Endothelial cell of umbilical vein (primary cell): ENCODE measurements around the gene RAB31. TPM values are rescaled to one million over a fixed set of nuclear protein-coding genes. Genes with fewer than 3 reads are reported as not detected.

Source experiments
- BruUV-seq: library from RNA; stranded (reverse); fragments of 400-500 nt; replicated peaks from 2 replicates; lab custom pipeline; 2021; lab: Mats Ljungman, UMichigan
- CTCF ChIA-PET: fragments of 300-600, 350-600 bp; sonication (Branson Sonifier 250); formaldehyde crosslinking; loops from one replicate; lab custom pipeline; 2021; ENCODE audit warnings: antibody characterized with exemption, inconsistent platforms; lab: Charles Lee
- POLR2A ChIA-PET: fragments of 300-600, 350-600 bp; sonication (Branson Sonifier 250); formaldehyde crosslinking; loops from one replicate; lab custom pipeline; 2021; ENCODE audit warnings: antibody characterized with exemption, inconsistent platforms; lab: Charles Lee
- DNase-seq: peaks from one replicate; pipeline ENCODE4 v3.0.0-alpha.2; 2011; ENCODE audit warnings: low read depth, low spot score
- FAIRE-seq: peaks from 2 replicates; lab custom pipeline; 2011; peaks lifted over from hg19 to GRCh38; lab: Jason Lieb, UNC
- H2AFZ ChIP-seq: 2 replicates; pipeline ENCODE4 v1.6.0; 2012; ENCODE audit warnings: low read depth, low read length, control low read depth, inconsistent platforms
- H3K27ac ChIP-seq: 2 replicates; pipeline ENCODE4 v1.5.1; 2011; ENCODE audit warnings: low read depth, mild to moderate bottlenecking, control low read depth, low read length, moderate library complexity; ENCODE audit not compliant: insufficient read depth
- H3K27me3 ChIP-seq, 2 experiments: 2 replicates each; pipeline versions ENCODE4 v1.6.0 to v1.6.1; 2011; ENCODE audit warnings: low read length in 2 of 2, mixed read lengths in 1 of 2; ENCODE audit not compliant: control insufficient read depth in 2 of 2, insufficient read depth in 2 of 2
- H3K36me3 ChIP-seq, 2 experiments: 2 replicates in 1 of 2; 3 replicates in 1 of 2; pipeline ENCODE4 v1.5.1; 2011; ENCODE audit warnings: low read length in 2 of 2, mild to moderate bottlenecking in 1 of 2, moderate library complexity in 1 of 2; ENCODE audit not compliant: control insufficient read depth in 2 of 2, insufficient read depth in 2 of 2; ENCODE audit errors: extremely low read depth in 1 of 2
- H3K4me1 ChIP-seq: 3 replicates; pipeline ENCODE4 v1.5.1; 2011; ENCODE audit warnings: mild to moderate bottlenecking, low read length; ENCODE audit not compliant: control insufficient read depth, insufficient read depth; ENCODE audit errors: extremely low read depth
- H3K4me2 ChIP-seq: 2 replicates; pipeline ENCODE4 v1.6.1; 2011; ENCODE audit warnings: low read length, control low read depth, mixed read lengths; ENCODE audit not compliant: insufficient read depth
- H3K4me3 ChIP-seq, 3 experiments: fragments of 200-600 bp in 1 of 3; sonication (generic), shearing (Covaris generic) in 1 of 3; replicated peaks in 1 of 3; 2 replicates each; pipeline ENCODE4 v1.5.1; 2011 to 2016; ENCODE audit warnings: control low read depth in 3 of 3, low read length in 3 of 3, mild to moderate bottlenecking in 2 of 3, inconsistent platforms in 1 of 3, low read depth in 1 of 3, moderate library complexity in 1 of 3; ENCODE audit not compliant: insufficient read depth in 1 of 3
- H3K79me2 ChIP-seq: 2 replicates; pipeline ENCODE4 v1.6.0; 2012; ENCODE audit warnings: low read length, inconsistent platforms; ENCODE audit not compliant: control insufficient read depth, insufficient read depth
- H3K9ac ChIP-seq: replicated peaks from 2 replicates; pipeline ENCODE3; 2011; ENCODE audit warnings: low read length, control low read depth; ENCODE audit not compliant: insufficient read depth; ENCODE audit errors: extremely low read depth
- H3K9me1 ChIP-seq: replicated peaks from 3 replicates; pipeline ENCODE4 v1.6.0; 2011; ENCODE audit warnings: mild to moderate bottlenecking, low read length; ENCODE audit not compliant: control insufficient read depth, insufficient read depth; ENCODE audit errors: extremely low read depth
- H3K9me3 ChIP-seq: replicated peaks from 2 replicates; pipeline ENCODE4 v1.5.1; 2012; ENCODE audit warnings: low read length, inconsistent platforms; ENCODE audit not compliant: control insufficient read depth, insufficient read depth
- H4K20me1 ChIP-seq: replicated peaks from 2 replicates; pipeline ENCODE3; 2011; ENCODE audit warnings: mild to moderate bottlenecking, low read length; ENCODE audit not compliant: control insufficient read depth, insufficient read depth; ENCODE audit errors: extremely low read depth
- EZH2 ChIP-seq: IDR thresholded peaks from 2 replicates; pipeline ENCODE4 v1.6.1; 2012; ENCODE audit warnings: borderline replicate concordance, low read depth, mild to moderate bottlenecking, moderate library complexity, low read length, inconsistent platforms; ENCODE audit not compliant: severe bottlenecking
- FOS ChIP-seq: IDR thresholded peaks from 2 replicates; pipeline ENCODE4 v1.6.1; 2011; ENCODE audit warnings: mild to moderate bottlenecking, low read length, moderate library complexity, borderline replicate concordance; ENCODE audit not compliant: insufficient read depth
- GATA2 ChIP-seq: IDR thresholded peaks from 2 replicates; pipeline ENCODE4 v1.7.0; 2011; ENCODE audit warnings: low read depth, mild to moderate bottlenecking, moderate library complexity, mixed read lengths, low read length; ENCODE audit not compliant: insufficient read length, insufficient read depth
- JUN ChIP-seq: IDR thresholded peaks from 2 replicates; pipeline ENCODE4 v1.6.1; 2011; ENCODE audit warnings: borderline replicate concordance, low read depth; ENCODE audit not compliant: insufficient read length, insufficient read depth
- MYC ChIP-seq: IDR thresholded peaks from one replicate; pipeline ENCODE4 v1.6.1; 2011; ENCODE audit warnings: mild to moderate bottlenecking, low read depth, low read length
- POLR2A ChIP-seq: IDR thresholded peaks from 2 replicates; pipeline ENCODE4 v1.6.1; 2012; ENCODE audit warnings: low read depth, mild to moderate bottlenecking, control low read depth, low read length
- POLR2AphosphoS5 ChIP-seq: IDR thresholded peaks from 2 replicates; pipeline ENCODE4 v1.6.1; 2012; ENCODE audit warnings: low read depth, mild to moderate bottlenecking, control low read depth, low read length, moderate library complexity; ENCODE audit not compliant: insufficient read depth
- dilution Hi-C: fragments of 300-500 bp; cut with MboI; formaldehyde crosslinking; loops from one replicate; pipeline ENCODE4 v1.15.0; 2019; ENCODE audit warnings: low sequenced_read_pairs; ENCODE audit not compliant: extremely low pct_ligation_motif_present
- intact Hi-C: fragments of 100-400 bp; cut with micrococcal nuclease; formaldehyde crosslinking; loops from one replicate; pipeline ENCODE4 v1.10.0; 2022
- polyA plus RNA-seq, 4 experiments: library from polyadenylated mRNA; depleted of rRNA in 3 of 4; stranded (reverse) in 3 of 4; unstranded in 1 of 4; fragments of >200 nt; gene quantifications; 2 replicates each; pipeline versions ENCODE4 v1.2.1 to v1.2.3, GENCODE V29; 2011 to 2012; ENCODE audit warnings: missing spikeins in 1 of 4
- total RNA-seq: library from RNA; stranded (reverse); gene quantifications from 2 replicates; pipeline ENCODE4 v1.2.3, GENCODE V29; 2021
- TF ChIP-seq, protein P1 (sequence below), 2 donors: IDR thresholded peaks; 1 replicate in 1 of 2; 2 replicates in 1 of 2; pipeline ENCODE4 v1.5.1; 2011; ENCODE audit warnings: low read length in 2 of 2, mild to moderate bottlenecking in 2 of 2, moderate library complexity in 2 of 2, control low read depth in 1 of 2, inconsistent platforms in 1 of 2, low read depth in 1 of 2; ENCODE audit not compliant: insufficient read depth in 1 of 2; ENCODE audit errors: extremely low read depth in 1 of 2
- TF ChIP-seq, protein P2 (sequence below): IDR thresholded peaks from 2 replicates; pipeline ENCODE4 v1.6.1; 2011; ENCODE audit not compliant: insufficient read depth, insufficient read length

The RAB31 gene
- total and polyA plus RNA-seq, 2 donors (not counting 3 experiments of a cell fraction or from before 2014, with no cell fraction given), result 30.5 TPM

DNA sequence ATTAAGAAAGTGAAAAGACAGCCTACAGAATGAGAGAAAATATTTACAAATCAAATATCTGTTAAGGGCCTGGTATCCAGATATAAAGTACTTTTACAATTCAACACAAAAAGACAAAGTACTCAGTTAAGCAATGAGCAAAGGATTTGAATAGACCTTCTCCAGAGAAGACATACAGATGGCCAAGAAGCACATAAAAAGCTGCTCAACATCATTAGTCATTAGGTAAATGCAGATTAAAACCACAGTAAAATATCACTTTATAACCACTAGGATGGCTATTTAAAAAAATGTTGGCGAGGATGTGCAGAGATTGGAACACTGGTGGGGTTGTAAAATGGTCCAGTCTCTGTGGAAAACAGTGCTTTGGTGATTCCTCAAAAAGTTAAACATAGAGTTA lies 38.9 kb downstream of the RAB31 start:
- intact Hi-C loops (no loop called here), dilution Hi-C loops (no loop called here)
- no peaks in the 10 kb centered on the region for H3K36me3 ChIP-seq
- ChIA-PET CTCF (no interaction called here), POLR2A (no interaction called here)
- no peak overlapping the region for H3K27ac ChIP-seq
- no TSS peak for BruUV-seq
- H3K9me1 ChIP-seq, result no peaks in the 10 kb centered on the region
- H3K4me2 ChIP-seq, result no peak overlapping the region
- H3K4me3 ChIP-seq, result no peak overlapping the region
- no peaks in the 10 kb centered on the region for H4K20me1 ChIP-seq
- no peaks in the 10 kb centered on the region for H3K79me2 ChIP-seq
- FAIRE-seq (no peak), DNase-seq (no peak)
- no peaks in the 10 kb centered on the region for H3K9me3 ChIP-seq
- no peaks in the 10 kb centered on the region for H3K27me3 ChIP-seq
- no peak overlapping the region for H3K9ac ChIP-seq
- H3K4me1 ChIP-seq, result peaks cover 23% of the 10 kb centered on the region
- TF ChIP-seq FOS, result no peak
- no peak for TF ChIP-seq EZH2
- TF ChIP-seq GATA2, result no peak
- TF ChIP-seq POLR2A, result no peak
- TF ChIP-seq, protein P1, sequence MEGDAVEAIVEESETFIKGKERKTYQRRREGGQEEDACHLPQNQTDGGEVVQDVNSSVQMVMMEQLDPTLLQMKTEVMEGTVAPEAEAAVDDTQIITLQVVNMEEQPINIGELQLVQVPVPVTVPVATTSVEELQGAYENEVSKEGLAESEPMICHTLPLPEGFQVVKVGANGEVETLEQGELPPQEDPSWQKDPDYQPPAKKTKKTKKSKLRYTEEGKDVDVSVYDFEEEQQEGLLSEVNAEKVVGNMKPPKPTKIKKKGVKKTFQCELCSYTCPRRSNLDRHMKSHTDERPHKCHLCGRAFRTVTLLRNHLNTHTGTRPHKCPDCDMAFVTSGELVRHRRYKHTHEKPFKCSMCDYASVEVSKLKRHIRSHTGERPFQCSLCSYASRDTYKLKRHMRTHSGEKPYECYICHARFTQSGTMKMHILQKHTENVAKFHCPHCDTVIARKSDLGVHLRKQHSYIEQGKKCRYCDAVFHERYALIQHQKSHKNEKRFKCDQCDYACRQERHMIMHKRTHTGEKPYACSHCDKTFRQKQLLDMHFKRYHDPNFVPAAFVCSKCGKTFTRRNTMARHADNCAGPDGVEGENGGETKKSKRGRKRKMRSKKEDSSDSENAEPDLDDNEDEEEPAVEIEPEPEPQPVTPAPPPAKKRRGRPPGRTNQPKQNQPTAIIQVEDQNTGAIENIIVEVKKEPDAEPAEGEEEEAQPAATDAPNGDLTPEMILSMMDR (IDR thresholded peaks at IDR 0.05; ENCODE audit: extremely low read depth in 1 of 2, insufficient read depth in 1 of 2, low read depth in 1 of 2, low read length in 2 of 2), result no peak
- TF ChIP-seq, protein P2, sequence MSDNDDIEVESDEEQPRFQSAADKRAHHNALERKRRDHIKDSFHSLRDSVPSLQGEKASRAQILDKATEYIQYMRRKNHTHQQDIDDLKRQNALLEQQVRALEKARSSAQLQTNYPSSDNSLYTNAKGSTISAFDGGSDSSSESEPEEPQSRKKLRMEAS, result no peak
- TF ChIP-seq MYC, result no peak
- no peak for TF ChIP-seq POLR2AphosphoS5
- no peak for TF ChIP-seq JUN
- no peak overlapping the region for H2AFZ ChIP-seq
